ENCODE data around the gene PITX2.

PITX2 gene

DNA sequence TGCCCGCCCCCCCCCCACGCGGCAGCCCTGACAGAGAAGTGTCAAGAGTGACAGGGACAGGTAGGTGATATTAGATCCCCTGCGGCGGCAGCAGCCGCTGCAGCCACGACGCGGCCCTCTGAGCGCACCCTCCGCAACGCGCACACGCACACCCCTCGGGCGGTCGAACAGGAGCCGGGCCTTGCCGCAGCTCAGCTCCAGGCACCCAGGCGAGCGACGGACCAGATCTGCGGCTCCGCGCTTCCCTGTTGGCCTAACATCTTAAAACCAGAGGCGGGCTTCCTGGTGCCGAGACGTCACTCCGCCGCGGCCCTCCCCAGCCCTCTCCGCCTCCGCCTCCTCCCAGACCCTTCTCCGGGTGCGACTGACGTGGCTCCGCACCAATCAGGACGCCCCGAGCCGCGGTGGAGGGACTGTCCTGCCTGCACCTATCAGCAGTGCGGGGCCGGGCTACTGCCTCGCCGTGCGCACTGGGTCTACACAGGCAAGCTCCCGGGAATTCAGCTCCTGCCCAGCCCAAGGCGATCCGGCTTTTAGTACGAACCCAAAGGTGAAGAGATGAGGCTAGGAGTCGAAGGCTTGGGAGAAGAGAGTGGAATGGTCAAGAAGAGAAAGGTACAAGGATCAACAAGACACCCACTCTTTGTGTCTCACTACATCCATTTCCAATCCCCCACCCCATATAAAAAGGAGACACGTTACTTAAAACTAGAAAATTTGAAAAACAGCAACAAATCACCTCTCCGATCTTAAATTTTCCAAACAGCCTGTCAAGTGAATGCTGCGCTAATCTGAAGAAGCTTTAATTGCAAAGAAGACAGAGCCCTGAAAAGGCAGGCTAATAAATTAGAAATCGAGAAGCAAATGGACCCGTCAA, at the start of gene PITX2:
PITX2 (minus strand) TSS at position 237 of the 877 bp plus-strand sequence. CDS start 617 bp downstream, outside the sequence.
- peak; percentile 99 for DNase-seq (ENCODE audit: low spot score)

GRCh38 chr4:110671679-110672078, 48.8 kb upstream of the PITX2 start:
- DNase-seq (ENCODE audit: low spot score): no peak

DNA sequence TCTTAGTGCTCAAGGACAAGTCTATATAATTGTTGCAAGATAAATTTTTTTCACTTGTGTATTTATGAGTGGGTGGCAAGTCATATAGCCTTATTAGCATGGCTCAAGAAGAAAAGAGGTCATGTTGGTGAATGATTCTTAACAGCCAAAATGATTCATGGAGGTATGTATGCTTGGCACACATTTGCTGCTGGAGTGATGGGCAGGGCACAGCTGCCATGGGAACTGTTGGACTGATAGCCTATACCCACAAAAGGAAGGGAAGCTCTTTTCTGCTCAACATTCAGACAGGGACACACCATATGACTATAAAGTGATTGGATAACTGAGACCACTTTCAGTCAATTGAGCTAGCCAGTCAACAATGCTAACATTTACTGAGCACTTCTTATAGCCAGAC, 46.8 kb upstream of the PITX2 start:
- no peak for DNase-seq (ENCODE audit: low spot score)

DNA sequence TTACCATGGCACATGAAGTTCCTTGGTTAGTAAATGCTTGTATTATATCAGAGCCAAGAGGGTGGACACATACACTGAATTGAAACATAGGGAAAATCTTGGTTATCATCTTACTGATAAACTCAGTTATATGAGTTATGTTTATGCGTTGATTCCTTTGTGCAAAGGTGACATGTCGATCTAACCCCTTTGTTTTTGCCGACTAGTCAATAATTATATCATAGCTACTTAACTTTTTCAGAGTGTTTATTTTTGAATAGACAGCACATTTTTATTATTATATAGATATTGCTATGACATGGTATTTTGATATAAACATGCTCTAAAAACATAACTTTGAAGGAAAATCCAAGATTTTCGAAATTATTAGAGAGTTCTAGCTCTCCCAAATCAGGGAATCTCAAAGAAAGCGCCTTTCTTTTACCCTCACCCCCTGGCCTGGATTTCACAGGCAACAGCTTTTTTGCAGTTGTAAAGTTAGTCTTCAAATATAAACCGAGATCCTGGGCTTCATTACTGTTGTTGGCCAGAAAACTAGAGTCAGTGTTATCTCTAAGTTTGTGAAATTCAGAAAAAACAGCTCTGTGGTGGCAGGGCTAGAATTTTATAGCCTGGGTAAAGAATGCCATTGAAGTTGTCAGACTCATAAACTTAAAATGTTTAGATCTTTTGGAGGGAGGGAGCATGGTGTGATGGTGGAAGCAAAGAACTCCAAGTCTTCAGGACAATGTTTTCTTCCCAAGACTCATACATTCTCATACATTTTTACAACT, 45.8 kb upstream of the PITX2 start:
- DNase-seq (ENCODE audit: low spot score): no peak

DNA sequence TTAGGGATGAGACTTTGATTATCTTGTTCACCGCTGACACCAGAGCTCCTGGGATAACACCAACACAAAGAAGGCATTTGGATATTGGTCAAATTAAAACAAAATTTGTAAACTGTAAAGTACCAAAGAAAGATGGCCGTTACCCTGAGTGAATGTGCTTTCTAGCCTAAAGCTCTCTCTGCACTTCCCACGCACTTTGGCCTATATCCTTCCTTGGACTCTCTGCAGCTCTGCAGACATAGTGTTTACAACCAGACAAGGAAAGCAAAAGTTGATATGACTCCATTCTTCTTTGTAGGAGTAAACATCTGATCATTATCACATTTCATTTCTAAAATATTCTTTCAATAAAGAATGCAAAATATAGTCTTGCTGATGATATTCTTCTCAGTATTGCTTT, 44.8 kb upstream of the PITX2 start:
- DNase-seq (ENCODE audit: low spot score): no peak

- DNase-seq (ENCODE audit: low spot score): no peak
These were observed 43.2 kb upstream of the PITX2 start for GRCh38 chr4:110666030-110666429.

- DNase-seq (ENCODE audit: low spot score): no peak
These were observed 41.0 kb upstream of the PITX2 start for GRCh38 chr4:110663738-110664444.

GRCh38 chr4:110663206-110663605, 40.3 kb upstream of the PITX2 start:
- no peak for DNase-seq (ENCODE audit: low spot score)

DNA sequence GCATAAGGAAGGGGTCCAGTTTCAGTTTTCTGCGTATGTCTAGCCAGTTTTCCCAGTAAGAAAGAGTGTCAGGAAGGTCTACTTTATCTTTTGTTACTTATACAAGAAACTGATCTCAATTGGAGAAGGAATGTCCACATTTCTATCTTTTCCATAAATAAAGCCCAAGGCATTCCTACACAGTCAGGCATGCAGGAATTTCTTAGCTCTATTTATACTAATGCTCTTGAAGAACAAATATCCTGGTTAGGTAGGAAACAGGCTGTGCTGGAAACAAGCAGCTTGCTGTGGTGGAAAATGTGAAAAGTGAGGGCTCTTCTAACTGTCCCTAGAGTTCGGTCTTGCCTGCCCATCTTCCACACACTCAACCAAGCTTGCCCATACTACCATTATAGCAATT, 37.9 kb upstream of the PITX2 start:
- DNase-seq (ENCODE audit: low spot score): no peak

DNA sequence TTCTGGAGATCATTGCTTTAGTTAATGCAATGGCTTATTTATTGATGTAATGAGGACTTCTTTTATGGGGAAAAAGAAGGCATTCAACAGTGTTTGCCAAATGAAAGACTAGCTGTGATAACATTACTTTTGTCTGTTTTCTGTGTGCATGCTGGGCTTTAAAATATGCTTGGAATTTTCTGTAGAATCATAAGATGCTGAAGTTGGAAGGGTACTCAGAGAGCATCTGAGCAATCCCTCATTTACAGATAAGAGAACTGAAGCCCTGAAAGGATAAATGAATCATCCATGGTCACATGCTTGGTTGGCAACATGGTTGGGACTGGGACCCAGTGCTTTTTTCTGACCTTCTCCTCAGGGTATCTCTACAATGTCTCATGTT, 31.4 kb upstream of the PITX2 start:
- DNase-seq (ENCODE audit: low spot score): no peak

GRCh38 chr4:110653321-110654253, 30.7 kb upstream of the PITX2 start:
- no peak for DNase-seq (ENCODE audit: low spot score)

- DNase-seq (ENCODE audit: low spot score): no peak
These were observed 21.1 kb upstream of the PITX2 start for GRCh38 chr4:110644008-110644407.

GRCh38 chr4:110643096-110643495, 20.2 kb upstream of the PITX2 start:
- no peak for DNase-seq (ENCODE audit: low spot score)

GRCh38 chr4:110641218-110641617, 18.3 kb upstream of the PITX2 start:
- DNase-seq (ENCODE audit: low spot score): peak; percentile 57

GRCh38 chr4:110640576-110640975, 17.7 kb upstream of the PITX2 start:
- no peak for DNase-seq (ENCODE audit: low spot score)

- peak; percentile 69 for DNase-seq (ENCODE audit: low spot score)
These were observed 16.6 kb upstream of the PITX2 start for GRCh38 chr4:110639207-110640090.

DNA sequence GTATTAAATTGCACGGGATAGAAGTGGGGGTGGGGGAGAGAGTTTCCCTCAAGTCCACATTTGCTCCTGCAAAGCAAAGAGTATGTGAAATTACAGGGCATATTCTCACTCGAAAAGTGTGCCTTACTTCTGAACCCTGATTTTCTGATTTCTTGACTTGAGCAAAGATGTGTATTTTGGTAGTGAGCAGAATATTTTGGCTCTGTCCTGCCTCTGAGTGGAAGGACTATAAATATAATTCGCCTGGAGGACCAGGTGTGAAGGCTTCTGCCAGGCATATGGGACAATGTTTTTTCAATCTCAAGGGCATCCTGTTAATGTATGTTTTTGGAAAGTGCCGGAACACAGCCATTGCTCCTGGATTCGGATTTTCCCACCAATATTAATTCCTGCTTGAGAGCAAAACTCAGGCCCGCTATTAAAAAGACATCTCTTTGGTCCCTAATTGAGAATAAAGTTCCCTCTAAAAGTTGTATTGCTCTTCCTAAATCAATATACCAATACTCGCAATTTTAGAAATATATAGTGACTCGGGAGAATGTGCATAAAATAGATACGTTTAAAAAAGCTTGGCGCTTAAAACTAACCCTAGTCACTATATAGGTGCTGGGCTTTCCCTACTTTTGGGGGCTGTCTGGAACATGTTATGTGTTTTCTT, 15.3 kb upstream of the PITX2 start:
- DNase-seq (ENCODE audit: low spot score): no peak

DNA sequence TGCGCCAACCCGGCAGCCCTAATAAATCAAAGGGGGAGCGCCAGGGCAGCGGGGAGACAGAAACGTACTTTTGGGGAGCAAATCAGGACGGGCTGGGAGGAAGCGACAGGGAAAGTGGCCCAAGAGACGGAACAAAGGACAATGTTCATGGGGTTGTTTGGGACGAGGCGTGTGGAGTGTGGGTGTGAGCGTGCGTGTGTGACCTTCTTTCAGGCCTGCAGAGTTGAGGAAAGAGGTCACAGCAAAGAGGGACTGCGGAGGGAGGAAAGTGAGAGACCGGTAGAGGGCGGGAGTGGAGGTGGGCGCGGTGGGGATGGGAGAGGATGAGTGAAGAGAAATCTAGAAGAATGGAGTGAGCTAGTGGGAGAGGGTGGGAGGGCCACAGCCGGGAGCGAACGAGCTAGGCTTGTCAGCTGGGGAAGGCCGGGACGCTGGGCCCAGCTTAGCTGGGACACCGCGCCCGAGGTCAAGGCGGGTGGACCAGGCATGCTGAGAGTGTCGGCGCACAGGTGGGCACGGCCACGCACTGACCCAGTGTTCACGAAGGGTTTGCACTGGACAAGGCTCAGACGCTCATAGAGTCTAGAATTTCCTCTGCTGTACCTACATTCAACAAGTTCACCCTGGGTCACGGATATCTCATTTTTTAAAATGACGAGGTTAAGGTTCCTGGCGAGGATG, 14.7 kb upstream of the PITX2 start:
- peak; percentile 67 for DNase-seq (ENCODE audit: low spot score)

- DNase-seq (ENCODE audit: low spot score): peak; percentile 81
These were observed 14.0 kb upstream of the PITX2 start for GRCh38 chr4:110636680-110637407.
